HG02610 (cell line): Measurements from ENCODE around the gene GNAT1.

ENCODE experiments used
- ATAC-seq: cut with Tn5 transposase; IDR thresholded peaks from one replicate; pipeline ENCODE4 v1.9.1; 2021; ENCODE audit warnings: mild to moderate bottlenecking, moderate library complexity; ENCODE audit not compliant: unreplicated experiment

GNAT1 gene

GRCh38 chr3:50174947-50175524 is 16.4 kb upstream of the GNAT1 start:
- ATAC-seq: no peak

DNA sequence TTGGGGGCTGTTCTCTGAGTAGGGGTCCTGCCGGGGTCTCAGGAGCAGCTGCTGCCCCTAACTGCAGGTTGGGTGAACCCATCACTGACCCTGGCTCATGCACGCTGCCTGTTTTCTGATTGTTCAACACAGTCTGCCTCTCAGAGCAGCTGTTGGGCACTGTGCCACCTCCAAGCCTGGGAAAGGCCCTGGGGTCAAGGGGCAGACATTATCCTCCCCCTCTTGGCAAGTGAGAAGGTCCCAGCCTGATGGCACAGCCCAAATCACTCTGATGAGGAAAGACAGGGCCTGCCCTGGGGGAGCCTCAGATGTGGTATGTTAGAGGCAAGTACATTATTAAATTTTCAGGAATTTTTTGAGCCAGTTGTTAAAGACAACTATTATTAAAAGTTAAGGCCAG is 14.1 kb upstream of the GNAT1 start:
- ATAC-seq: no peak

DNA sequence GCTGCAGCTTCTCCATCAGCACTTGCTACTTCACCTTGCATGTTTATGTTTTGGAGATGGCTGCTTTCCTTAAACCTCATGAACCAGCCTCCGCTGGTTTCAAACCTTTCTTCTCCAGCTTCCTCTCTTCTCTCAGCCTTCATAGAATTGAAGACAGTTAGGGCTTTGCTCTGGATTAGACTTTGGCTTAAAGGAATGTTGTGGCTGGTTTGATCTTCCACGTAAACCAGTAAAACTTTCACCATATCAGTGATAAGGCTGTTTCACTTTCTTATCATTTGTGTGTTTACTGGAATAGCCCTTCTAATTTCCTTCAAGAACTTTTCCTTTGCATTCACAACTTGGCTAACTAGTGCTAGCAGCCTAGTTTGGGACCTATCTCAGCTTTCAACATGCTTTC is 11.7 kb upstream of the GNAT1 start:
- ATAC-seq: no peak

GRCh38 chr3:50181985-50182384 is 9.4 kb upstream of the GNAT1 start:
- ATAC-seq: no peak

GRCh38 chr3:50182533-50183099 is 8.8 kb upstream of the GNAT1 start:
- ATAC-seq: no peak

DNA sequence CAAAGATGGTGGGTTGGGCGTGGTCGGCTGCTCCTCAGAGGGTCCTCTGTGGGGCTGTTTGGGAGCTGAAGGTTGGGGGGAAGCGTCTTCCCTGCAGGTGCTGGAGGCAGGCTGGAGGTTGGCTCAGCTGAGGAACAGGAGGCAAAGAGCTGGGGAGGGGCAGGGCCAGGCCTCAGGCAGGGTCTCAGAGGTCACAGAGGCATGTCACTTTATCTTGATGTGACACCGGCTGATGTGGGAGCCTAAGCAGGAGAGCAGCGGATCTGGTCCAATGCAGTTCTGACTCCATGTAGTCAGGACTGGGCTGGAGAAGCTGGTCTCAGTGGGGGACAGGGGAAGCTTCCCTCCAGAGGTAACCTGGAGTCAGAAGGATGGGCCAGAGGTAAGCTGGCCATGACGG is 7.7 kb upstream of the GNAT1 start:
- ATAC-seq: no peak

GRCh38 chr3:50184242-50184978 is 7.0 kb upstream of the GNAT1 start:
- no peak for ATAC-seq

DNA sequence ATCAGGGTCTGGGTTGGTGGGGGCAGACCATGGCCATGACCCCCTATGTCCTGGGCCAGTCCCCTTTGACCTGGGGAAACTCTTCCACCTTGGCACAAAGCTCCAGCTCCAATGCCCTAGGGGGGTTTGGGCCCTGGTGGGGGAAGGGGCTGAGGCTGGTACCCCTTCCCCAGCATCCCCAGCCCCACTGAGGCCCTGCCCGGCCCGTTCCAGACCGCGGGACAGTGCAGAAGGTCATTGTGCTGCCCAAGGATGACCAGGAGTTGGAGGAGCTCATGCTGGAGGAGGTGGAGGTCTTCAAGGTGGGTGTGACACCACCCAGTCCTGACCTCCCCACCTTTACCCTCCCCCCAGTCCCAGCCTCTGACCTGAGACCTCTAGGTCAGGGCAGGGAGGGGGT is 6.2 kb upstream of the GNAT1 start:
- ATAC-seq: no peak

GRCh38 chr3:50186096-50186495 is 5.3 kb upstream of the GNAT1 start:
- ATAC-seq: no peak

GRCh38 chr3:50187750-50188149 is 3.7 kb upstream of the GNAT1 start:
- ATAC-seq: no peak

DNA sequence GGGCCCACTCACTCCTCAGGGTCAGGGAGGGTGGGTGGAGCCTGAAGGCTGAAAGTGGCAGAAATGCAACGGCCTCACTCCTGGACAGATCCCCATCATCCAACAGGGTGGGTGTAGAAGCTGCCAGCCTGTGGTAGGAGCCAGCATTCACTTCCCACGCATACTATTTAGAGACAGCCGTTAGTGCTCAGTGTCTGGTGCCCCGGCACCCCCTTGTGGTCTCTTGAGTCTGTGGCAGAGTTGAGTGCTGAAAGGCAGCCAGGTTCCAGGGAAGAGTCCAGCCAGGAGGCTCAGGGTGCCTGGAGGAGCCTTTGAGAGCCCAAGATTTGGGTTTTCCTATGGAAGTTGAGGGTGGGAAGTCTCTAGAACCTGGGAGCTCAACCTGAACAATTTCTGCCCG is 2.1 kb upstream of the GNAT1 start:
- ATAC-seq: no peak

DNA sequence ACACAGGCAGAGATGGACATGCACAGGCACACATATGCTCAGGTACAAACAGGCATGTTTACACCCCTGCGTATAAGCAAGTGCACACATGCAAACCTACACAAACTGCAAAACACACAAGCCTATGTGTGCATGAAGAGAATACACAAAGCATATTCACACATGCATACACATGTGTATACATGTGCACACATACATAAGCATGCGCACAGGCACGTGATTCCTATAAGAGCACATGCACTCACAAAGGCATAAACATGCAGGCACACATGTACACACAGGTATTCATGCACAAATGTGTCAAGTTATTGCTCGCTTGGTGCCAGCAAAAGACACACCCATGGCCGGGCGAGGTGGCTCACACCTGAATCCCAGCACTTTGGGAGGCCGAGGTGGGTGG is 1.4 kb upstream of the GNAT1 start:
- no peak for ATAC-seq

GRCh38 chr3:50192124-50192523 is 714 bp downstream of the GNAT1 start:
- ATAC-seq: no peak

- ATAC-seq: no peak
Measured at GRCh38 chr3:50192689-50193141, 1.3 kb downstream of the GNAT1 start.

DNA sequence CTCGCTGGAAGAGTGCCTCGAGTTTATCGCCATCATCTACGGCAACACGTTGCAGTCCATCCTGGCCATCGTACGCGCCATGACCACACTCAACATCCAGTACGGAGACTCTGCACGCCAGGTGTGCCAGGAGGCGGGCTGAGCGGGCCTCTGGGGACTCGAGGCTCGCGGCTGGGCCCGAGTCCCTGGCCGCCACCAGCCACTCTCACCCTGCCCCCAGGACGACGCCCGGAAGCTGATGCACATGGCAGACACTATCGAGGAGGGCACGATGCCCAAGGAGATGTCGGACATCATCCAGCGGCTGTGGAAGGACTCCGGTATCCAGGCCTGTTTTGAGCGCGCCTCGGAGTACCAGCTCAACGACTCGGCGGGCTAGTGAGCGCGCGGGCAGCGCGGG is 1.9 kb downstream of the GNAT1 start:
- no peak for ATAC-seq

GRCh38 chr3:50193746-50194127 is 2.3 kb downstream of the GNAT1 start:
- no peak for ATAC-seq

DNA sequence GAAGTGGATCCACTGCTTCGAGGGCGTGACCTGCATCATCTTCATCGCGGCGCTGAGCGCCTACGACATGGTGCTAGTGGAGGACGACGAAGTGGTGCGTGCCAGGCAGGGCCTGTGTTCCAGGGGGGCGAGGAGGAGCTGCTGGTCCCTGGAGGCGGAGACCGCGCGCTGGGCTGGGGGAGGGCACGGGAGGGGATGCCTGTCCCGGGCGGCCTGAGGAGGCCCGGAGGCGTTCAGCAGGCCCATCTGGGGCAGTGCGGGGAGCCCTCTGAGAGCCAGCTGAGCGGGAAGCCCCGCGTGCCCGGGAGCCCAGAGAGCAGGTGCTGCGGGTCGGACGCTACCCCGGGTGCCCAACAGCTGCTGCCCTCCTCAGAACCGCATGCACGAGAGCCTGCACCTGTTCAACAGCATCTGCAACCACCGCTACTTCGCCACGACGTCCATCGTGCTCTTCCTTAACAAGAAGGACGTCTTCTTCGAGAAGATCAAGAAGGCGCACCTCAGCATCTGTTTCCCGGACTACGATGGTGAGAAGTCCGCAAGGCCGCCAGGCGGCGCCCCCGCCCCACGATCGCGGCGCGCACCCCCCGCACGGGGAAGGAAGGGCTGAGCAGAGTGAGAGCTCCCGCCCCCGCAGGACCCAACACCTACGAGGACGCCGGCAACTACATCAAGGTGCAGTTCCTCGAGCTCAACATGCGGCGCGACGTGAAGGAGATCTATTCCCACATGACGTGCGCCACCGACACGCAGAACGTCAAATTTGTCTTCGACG is 2.9 kb downstream of the GNAT1 start:
- no peak for ATAC-seq

- ATAC-seq: no peak
Measured at GRCh38 chr3:50194903-50195500, 3.6 kb downstream of the GNAT1 start.

- ATAC-seq: no peak
Measured at GRCh38 chr3:50195501-50196252, 4.3 kb downstream of the GNAT1 start.

GRCh38 chr3:50196253-50196801 is 4.9 kb downstream of the GNAT1 start:
- ATAC-seq: no peak
